ENCODE measurements around the gene TBCCD1. TPM values are rescaled to one million over a fixed set of nuclear protein-coding genes. Genes with fewer than 3 reads are reported as not detected.
"Not testable (repeated sequence)": the region's sequence is repeated elsewhere in the genome, so short reads cannot be mapped to it uniquely, and the experiment has no call there.

The TBCCD1 gene
- total RNA-seq, 4 donors from 2014 or later, result 8.8 to 14.2 (median 12.0) TPM

GRCh38 chr3:186590580-186591295, 23.6 kb upstream of the TBCCD1 start:
- no peaks in the 10 kb centered on the region for H3K4me1 ChIP-seq
- no peaks in the 10 kb centered on the region for H3K9me3 ChIP-seq
- H3K27ac ChIP-seq, result no peak overlapping the region
- H3K27me3 ChIP-seq, result peaks cover 8% of the 10 kb centered on the region
- no peak overlapping the region for H3K4me3 ChIP-seq
- ATAC-seq, result no peak
- H3K36me3 ChIP-seq, result peaks cover 0 to 11% of the 10 kb centered on the region in 2 donors
- 58 to 67% methylated on average over 3 to 7 of the region's 7 CpGs for WGBS, 2 donors (ENCODE audit: low coverage in 1 of 2)
- TF ChIP-seq POLR2AphosphoS5 (IDR thresholded peaks at IDR 0.05), result no peak
- no peak for TF ChIP-seq CTCF (IDR thresholded peaks at IDR 0.05)
- TF ChIP-seq POLR2A (IDR thresholded peaks at IDR 0.05), result no peak
- no peak for TF ChIP-seq EP300 (IDR thresholded peaks at IDR 0.05)

GRCh38 chr3:186589856-186590579, 22.9 kb upstream of the TBCCD1 start:
- Histone ChIP-seq H3K4me1 (no peaks in the 10 kb centered on the region), H3K9me3 (no peaks in the 10 kb centered on the region), H3K27ac (no peak overlapping the region), H3K4me3 (no peak overlapping the region), H3K27me3 (peaks cover 8% of the 10 kb centered on the region), H3K36me3 (peaks cover 0 to 18% of the 10 kb centered on the region in 2 donors)
- no peak for ATAC-seq
- WGBS, 2 donors (ENCODE audit: low coverage in 1 of 2), result 61 to 67% methylated on average over 5 of the region's 5 CpGs
- no peak for TF ChIP-seq CTCF (IDR thresholded peaks at IDR 0.05)
- no peak for TF ChIP-seq POLR2AphosphoS5 (IDR thresholded peaks at IDR 0.05)

GRCh38 chr3:186589121-186589520, 22.0 kb upstream of the TBCCD1 start:
- 29 to 59% methylated on average over 3 of the region's 3 CpGs for WGBS, 2 donors (ENCODE audit: low coverage in 1 of 2)
- TF ChIP-seq POLR2A (IDR thresholded peaks at IDR 0.05) (no peak), POLR2AphosphoS5 (IDR thresholded peaks at IDR 0.05) (no peak), CTCF (IDR thresholded peaks at IDR 0.05) (no peak), EP300 (IDR thresholded peaks at IDR 0.05) (no peak)
- H3K27me3 ChIP-seq, result peaks cover 8% of the 10 kb centered on the region
- H3K9me3 ChIP-seq, result no peaks in the 10 kb centered on the region
- no peaks in the 10 kb centered on the region for H3K4me1 ChIP-seq
- no peak overlapping the region for H3K4me3 ChIP-seq
- ATAC-seq, result no peak
- peaks cover 0 to 27% of the 10 kb centered on the region in 2 donors for H3K36me3 ChIP-seq
- H3K27ac ChIP-seq, result no peak overlapping the region

GRCh38 chr3:186588632-186589031, 21.5 kb upstream of the TBCCD1 start:
- peaks cover 2 to 32% of the 10 kb centered on the region in 2 donors for H3K36me3 ChIP-seq
- no peak for ATAC-seq
- H3K27ac ChIP-seq, result no peak overlapping the region
- H3K4me3 ChIP-seq, result no peak overlapping the region
- WGBS, 2 donors (ENCODE audit: low coverage in 1 of 2), result 60 to 79% methylated on average over 1 to 2 of the region's 2 CpGs
- no peaks in the 10 kb centered on the region for H3K9me3 ChIP-seq
- TF ChIP-seq POLR2AphosphoS5 (IDR thresholded peaks at IDR 0.05), result no peak
- TF ChIP-seq EP300 (IDR thresholded peaks at IDR 0.05), result no peak
- TF ChIP-seq POLR2A (IDR thresholded peaks at IDR 0.05), result no peak
- TF ChIP-seq CTCF (IDR thresholded peaks at IDR 0.05), result no peak
- peaks cover 8% of the 10 kb centered on the region for H3K27me3 ChIP-seq
- H3K4me1 ChIP-seq, result no peaks in the 10 kb centered on the region

- no peaks in the 10 kb centered on the region for H3K9me3 ChIP-seq
- H3K27ac ChIP-seq, result no peak overlapping the region
- H3K27me3 ChIP-seq, result peaks cover 8% of the 10 kb centered on the region
- no peaks in the 10 kb centered on the region for H3K4me1 ChIP-seq
- ATAC-seq, result no peak
- peaks cover 2 to 46% of the 10 kb centered on the region in 2 donors for H3K36me3 ChIP-seq
- no peak overlapping the region for H3K4me3 ChIP-seq
- TF ChIP-seq POLR2AphosphoS5 (IDR thresholded peaks at IDR 0.05) (no peak), CTCF (IDR thresholded peaks at IDR 0.05) (no peak), POLR2A (IDR thresholded peaks at IDR 0.05) (no peak), EP300 (IDR thresholded peaks at IDR 0.05) (no peak)
These were observed 20.0 kb upstream of the TBCCD1 start for GRCh38 chr3:186587183-186587582.

GRCh38 chr3:186586245-186586644, 19.1 kb upstream of the TBCCD1 start:
- H3K27ac ChIP-seq, ATAC-seq, H3K4me1 ChIP-seq, H3K9me3 ChIP-seq, H3K4me3 ChIP-seq, H3K27me3 ChIP-seq: not testable (repeated sequence)
- peaks cover 2 to 56% of the 10 kb centered on the region in 2 donors for H3K36me3 ChIP-seq
- 89 to 100% methylated on average over 1 of the region's 9 CpGs for WGBS, 2 donors (ENCODE audit: low coverage in 1 of 2)
